GM12872 (cell line): ENCODE results near the gene WDR72.

Experiments used
- CTCF ChIP-seq: IDR thresholded peaks from 3 replicates; pipeline ENCODE4 v1.5.1; 2011; ENCODE audit warnings: low read depth, mild to moderate bottlenecking, low read length, moderate library complexity; ENCODE audit not compliant: insufficient read depth

WDR72 gene

GRCh38 chr15:53470743-53471142 is 288.7 kb downstream of the WDR72 start:
- TF ChIP-seq CTCF: no peak

- TF ChIP-seq CTCF: no peak
Measured at GRCh38 chr15:53469422-53469821, 290.0 kb downstream of the WDR72 start.
